HepG2 (cell line): Measurements from ENCODE around the gene PPP2R2B. TPM values are rescaled to one million over a fixed set of nuclear protein-coding genes. Genes with fewer than 3 reads are reported as not detected.

ENCODE experiments used
- ATAC-seq: fragments of 200-7000 bp; cut with Tn5 transposase; 3 replicates; pipeline ENCODE4 v1.9.1; 2020; ENCODE audit warnings: mild to moderate bottlenecking, moderate library complexity
- BruUV-seq: library from RNA; stranded (reverse); fragments of 400-500 nt; replicated peaks from 2 replicates; lab custom pipeline; 2021; lab: Mats Ljungman, UMichigan
- CTCF ChIA-PET: fragments of 300-600 bp; formaldehyde crosslinking; extraction: SDS; loops from one replicate; lab custom pipeline; 2021; ENCODE audit warnings: low total read pairs, inconsistent platforms, low intra/inter-chr PET ratio; lab: Yijun Ruan, JAX
- POLR2A ChIA-PET: fragments of 350-600 bp; sonication (Branson Sonifier 250); formaldehyde crosslinking; loops from one replicate; lab custom pipeline; 2020; ENCODE audit warnings: antibody characterized with exemption, inconsistent platforms; lab: Yijun Ruan, JAX
- DNase-seq: peaks from one replicate; pipeline ENCODE4 v3.0.0-alpha.2; 2015; ENCODE audit warnings: low spot score
- FAIRE-seq: peaks from 3 replicates; lab custom pipeline; 2011; peaks lifted over from hg19 to GRCh38; lab: Jason Lieb, UNC
- H2AFZ ChIP-seq: one replicate; pipeline ENCODE4 v1.6.1; 2011; ENCODE audit warnings: low read length, inconsistent platforms
- H3K27ac ChIP-seq: fragments of 300-600 bp; 3 replicates; pipeline ENCODE4 v1.8.0; 2011; ENCODE audit warnings: mixed run types, mild to moderate bottlenecking, mixed read lengths, low read length, inconsistent platforms; ENCODE audit not compliant: insufficient read depth; ENCODE audit errors: extremely low read length
- H3K27me3 ChIP-seq, 2 experiments: fragments of 200-600 bp in 1 of 2; 2 replicates in 1 of 2; 3 replicates in 1 of 2; pipeline versions ENCODE4 v1.6.0 to v1.8.0; 2011; ENCODE audit warnings: low read length in 2 of 2, mild to moderate bottlenecking in 2 of 2, moderate library complexity in 2 of 2, inconsistent platforms in 1 of 2; ENCODE audit not compliant: insufficient read depth in 2 of 2, control insufficient read depth in 1 of 2
- H3K36me3 ChIP-seq, 2 experiments: fragments of 200-600 bp in 1 of 2; replicated peaks in 1 of 2; 2 replicates in 1 of 2; 3 replicates in 1 of 2; pipeline versions ENCODE4 v1.5.1 to v1.8.0; 2011; ENCODE audit warnings: low read length in 2 of 2, inconsistent platforms in 1 of 2; ENCODE audit not compliant: insufficient read depth in 2 of 2, control insufficient read depth in 1 of 2
- H3K4me1 ChIP-seq: 2 replicates; pipeline ENCODE4 v1.5.1; 2012; ENCODE audit warnings: low read length, inconsistent platforms; ENCODE audit not compliant: insufficient read depth
- H3K4me2 ChIP-seq: 2 replicates; pipeline ENCODE4 v1.6.0; 2011; ENCODE audit warnings: low read depth, low read length, inconsistent platforms
- H3K4me3 ChIP-seq, 3 experiments: fragments of 200-600 bp in 1 of 3; sonication (generic), shearing (Covaris generic) in 1 of 3; replicated peaks in 1 of 3; 2 replicates each; pipeline ENCODE4 v1.5.1; 2011 to 2016; ENCODE audit warnings: low read length in 3 of 3, inconsistent platforms in 2 of 3, low read depth in 2 of 3, mild to moderate bottlenecking in 2 of 3, control low read depth in 1 of 3, mixed read lengths in 1 of 3; ENCODE audit not compliant: insufficient read depth in 1 of 3
- H3K79me2 ChIP-seq: one replicate; pipeline ENCODE4 v1.6.1; 2011; ENCODE audit warnings: low read length, inconsistent platforms; ENCODE audit not compliant: insufficient read depth
- H3K9ac ChIP-seq: 2 replicates; pipeline ENCODE4 v1.6.0; 2011; ENCODE audit warnings: mild to moderate bottlenecking, low read depth, low read length, inconsistent platforms; ENCODE audit not compliant: insufficient read depth
- H3K9me3 ChIP-seq: 2 replicates; pipeline ENCODE4 v1.5.1; 2012; ENCODE audit warnings: mild to moderate bottlenecking, low read length
- H4K20me1 ChIP-seq: 2 replicates; pipeline ENCODE4 v1.6.0; 2011; ENCODE audit warnings: inconsistent platforms, mild to moderate bottlenecking, low read length, moderate library complexity; ENCODE audit not compliant: insufficient read depth
- CBFB ChIP-seq: sonication (generic); formaldehyde crosslinking; IDR thresholded peaks from 2 replicates; pipeline ENCODE4 v1.4.0; 2020; ENCODE audit warnings: missing genetic modification reagents
- CHD4 ChIP-seq: fragments of 200-600 bp; sonication (generic); IDR thresholded peaks from 2 replicates; pipeline ENCODE4 v1.7.0; 2017; ENCODE audit warnings: mild to moderate bottlenecking, low read length, borderline replicate concordance
- E2F1 ChIP-seq: sonication (generic); formaldehyde crosslinking; IDR thresholded peaks from 2 replicates; pipeline ENCODE4 v1.5.0; 2020; ENCODE audit warnings: missing genetic modification reagents
- FOSL2 ChIP-seq: sonication (generic); formaldehyde crosslinking; IDR thresholded peaks from 2 replicates; pipeline ENCODE4 v1.4.0; 2020; ENCODE audit warnings: missing genetic modification reagents
- FOXC1 ChIP-seq: sonication (generic); formaldehyde crosslinking; IDR thresholded peaks from 2 replicates; pipeline ENCODE4 v1.8.0; 2022; ENCODE audit warnings: mild to moderate bottlenecking, missing genetic modification reagents, borderline replicate concordance
- MBD4 ChIP-seq: IDR thresholded peaks from 2 replicates; pipeline ENCODE4 v1.6.1; 2012; ENCODE audit warnings: low read length, inconsistent platforms, borderline replicate concordance
- NPAS2 ChIP-seq: sonication (generic); formaldehyde crosslinking; IDR thresholded peaks from 2 replicates; pipeline ENCODE4 v1.8.0; 2022; ENCODE audit warnings: mild to moderate bottlenecking, missing genetic modification reagents, borderline replicate concordance
- TCF12 ChIP-seq, 2 experiments: fragments of 450-650 bp in 1 of 2; sonication (generic) in 1 of 2; formaldehyde crosslinking in 1 of 2; IDR thresholded peaks; 2 replicates each; pipeline versions ENCODE4 v1.6.1 to v1.8.0; 2017 to 2022; ENCODE audit warnings: antibody characterized with exemption in 1 of 2, mild to moderate bottlenecking in 1 of 2, missing genetic modification reagents in 1 of 2, moderate library complexity in 1 of 2
- ZNF280D ChIP-seq: sonication (generic); formaldehyde crosslinking; IDR thresholded peaks from 2 replicates; pipeline ENCODE4 v1.5.1; 2020; ENCODE audit warnings: mild to moderate bottlenecking, missing genetic modification reagents
- ZSCAN30 ChIP-seq: sonication (generic); formaldehyde crosslinking; IDR thresholded peaks from 2 replicates; pipeline ENCODE4 v1.5.0; 2020; ENCODE audit warnings: mild to moderate bottlenecking, missing genetic modification reagents
- ZSCAN31 ChIP-seq: sonication (generic); formaldehyde crosslinking; IDR thresholded peaks from 2 replicates; pipeline ENCODE4 v1.5.0; 2020; ENCODE audit warnings: low read depth, mild to moderate bottlenecking, missing genetic modification reagents
- WGBS: methylation state at CpG from one replicate; pipeline ENCODE4 v1.1.6; 2017; ENCODE audit warnings: low lambda C conversion rate; 5-methylcytosine and 5-hydroxymethylcytosine counted together
- in situ Hi-C: cut with HindIII; loops from 2 replicates; pipeline ENCODE4 v1.10.0; 2017; ENCODE audit warnings: low pct_unique_long_range_greater_than_20kb; ENCODE audit not compliant: extremely low pct_ligation_motif_present
- intact Hi-C: fragments of 100-400 bp; cut with micrococcal nuclease; formaldehyde crosslinking; loops from one replicate; pipeline ENCODE4 v1.10.0; 2022; ENCODE audit not compliant: unreplicated experiment
- polyA plus RNA-seq, 8 experiments: library from polyadenylated mRNA; depleted of rRNA in 3 of 8; stranded (reverse) in 7 of 8; unstranded in 1 of 8; fragments of >200 nt; fragmentation: Illumina TruSeq in 4 of 8; extraction: Trizol in 4 of 8; gene quantifications; 2 replicates each; pipeline versions ENCODE4 v1.2.1 to v1.2.3, GENCODE V29; 2011 to 2016; ENCODE audit warnings: low read depth in 4 of 8, missing spikeins in 1 of 8, mixed read lengths in 1 of 8; ENCODE audit not compliant: insufficient read depth in 1 of 8
- total RNA-seq, 5 experiments: library from RNA; depleted of rRNA; stranded (reverse); fragments of >200 nt; fragmentation: Illumina TruSeq; extraction: Trizol; gene quantifications; 2 replicates each; pipeline ENCODE4 v1.2.3, GENCODE V29; 2016; ENCODE audit warnings: low read depth in 1 of 5

The PPP2R2B gene
- total and polyA plus RNA-seq, 2 of the 13 experiments (the other 11 are each of a cell fraction or from before 2014, with no cell fraction given) = not detected

GRCh38 chr5:146548781-146549449, 329.6 kb downstream of the PPP2R2B start:
- no peak overlapping the region for H3K9ac ChIP-seq
- POLR2A ChIA-PET = no interaction called here
- DNase-seq = no peak
- TF ChIP-seq TCF12 (IDR thresholded peaks at IDR 0.05) = no peak
- no peak for TF ChIP-seq TCF12 (CRISPR knock-in tag; IDR thresholded peaks at IDR 0.05)
- no peak for TF ChIP-seq E2F1 (CRISPR knock-in tag)
- no peak for TF ChIP-seq ZNF280D (CRISPR knock-in tag)
- TF ChIP-seq ZSCAN31 = no peak
- no peak for TF ChIP-seq FOXC1 (CRISPR knock-in tag)
- no peak for TF ChIP-seq CHD4
- no peak for TF ChIP-seq CBFB (CRISPR knock-in tag)
- TF ChIP-seq ZSCAN30 (CRISPR knock-in tag) = no peak
- TF ChIP-seq MBD4 = no peak
- no peak for TF ChIP-seq NPAS2 (CRISPR knock-in tag)
- no peak for TF ChIP-seq FOSL2 (CRISPR knock-in tag)
- H3K4me3 ChIP-seq = no peak overlapping the region
- in situ Hi-C loops (loop anchor here (10.0 kb wide), 1 partner anchor 636 kb away; no protein-coding TSS in a partner anchor), intact Hi-C loops (no loop called here)
- no peaks in the 10 kb centered on the region for H3K36me3 ChIP-seq
- H3K9me3 ChIP-seq = no peaks in the 10 kb centered on the region
- 0% methylated on average over 2 of the region's 2 CpGs for WGBS
- no peak overlapping the region for H3K27ac ChIP-seq
- no TSS peak for BruUV-seq
- no peaks in the 10 kb centered on the region for H3K27me3 ChIP-seq
- no peaks in the 10 kb centered on the region for H3K4me1 ChIP-seq
- no peaks in the 10 kb centered on the region for H3K79me2 ChIP-seq
- H4K20me1 ChIP-seq = no peaks in the 10 kb centered on the region
- FAIRE-seq = no peak
- no peak for ATAC-seq
- H2AFZ ChIP-seq = no peak overlapping the region
- CTCF ChIA-PET = no interaction called here
- no peak overlapping the region for H3K4me2 ChIP-seq
